HG03103 (cell line): Measurements from ENCODE around the gene NCOA1.
A peak's percentile ranks its signal among the peaks of the same experiment; 100 is the strongest.
"Not testable (repeated sequence)": the region's sequence is repeated elsewhere in the genome, so short reads cannot be mapped to it uniquely, and the experiment has no call there.

Experiments used
- ATAC-seq: cut with Tn5 transposase; IDR thresholded peaks from one replicate; pipeline ENCODE4 v1.9.1; 2021; ENCODE audit warnings: low read depth; ENCODE audit not compliant: unreplicated experiment

NCOA1 gene

DNA sequence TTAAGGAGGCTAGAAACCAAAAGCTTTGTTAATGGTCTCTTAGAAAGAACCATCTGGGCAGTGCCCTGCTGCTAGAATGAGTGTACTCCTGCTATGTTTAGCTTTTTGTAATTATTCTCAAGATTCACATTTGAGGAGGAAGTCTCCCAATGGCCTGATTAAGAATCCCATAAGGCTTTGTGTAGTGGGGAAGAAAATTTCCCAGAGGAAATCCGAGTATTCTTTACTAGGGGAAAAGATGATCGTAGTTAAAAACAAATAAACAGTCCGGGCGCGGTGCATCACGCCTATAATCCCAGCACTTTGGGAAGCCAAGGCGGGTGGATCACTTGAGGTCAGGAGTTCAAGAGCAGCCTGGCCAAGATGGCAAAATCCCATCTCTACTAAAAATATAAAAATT is 184.3 kb downstream of the NCOA1 start:
- no peak for ATAC-seq

DNA sequence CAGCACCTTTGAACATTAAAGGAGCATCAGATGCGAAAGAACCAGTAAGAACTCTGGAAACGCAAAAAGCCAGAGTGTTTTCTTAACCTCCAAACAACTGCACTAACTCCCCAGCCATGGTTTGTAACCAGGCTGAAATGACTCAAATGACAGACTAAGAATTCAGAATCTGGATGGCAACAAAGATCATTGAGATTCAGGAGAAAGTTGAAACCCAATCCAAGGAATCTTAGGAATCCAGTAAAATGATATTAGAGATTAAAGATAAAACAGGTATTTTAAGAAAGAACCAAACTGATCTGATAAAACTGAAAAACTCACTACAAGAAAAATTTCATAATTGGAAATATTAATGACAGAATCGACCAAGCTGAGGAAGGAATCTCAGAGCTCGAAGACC is 185.4 kb downstream of the NCOA1 start:
- no peak for ATAC-seq

DNA sequence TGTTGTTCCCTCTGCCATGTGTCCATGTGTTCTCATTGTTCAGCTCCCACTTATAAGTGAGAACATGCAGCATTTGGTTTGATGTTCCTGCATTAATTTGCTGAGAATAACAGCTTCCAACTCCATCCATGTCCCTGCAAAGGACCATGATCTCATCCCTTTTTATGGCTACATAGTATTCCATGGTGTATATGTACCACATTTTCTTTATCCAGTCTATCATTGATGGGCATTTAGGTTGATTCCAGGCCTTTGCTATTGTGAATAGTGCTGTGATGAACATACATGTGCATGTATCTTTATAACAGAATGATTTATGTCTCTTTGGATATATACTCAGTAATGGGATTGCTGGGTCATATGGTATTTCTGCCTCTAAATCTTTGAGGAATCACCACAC is 187.0 kb downstream of the NCOA1 start:
- not testable (repeated sequence) for ATAC-seq

DNA sequence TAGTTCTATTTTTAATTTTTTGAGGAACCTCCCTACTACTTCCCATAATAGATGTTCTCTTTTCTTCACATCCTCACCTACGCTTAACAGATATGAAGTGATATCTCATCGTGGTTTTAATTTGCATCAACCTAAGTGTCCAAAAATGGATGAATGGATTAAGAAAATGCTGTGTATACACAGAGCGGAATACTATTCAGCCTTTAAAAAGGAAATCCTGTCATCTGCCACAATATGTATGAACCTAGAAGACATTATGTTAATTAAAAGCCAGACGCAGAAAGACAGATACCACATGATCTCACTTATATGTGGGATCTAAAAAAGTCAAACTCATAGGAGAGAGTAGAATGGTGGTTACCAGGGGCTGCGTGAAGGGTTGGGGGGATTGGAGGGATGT is 189.1 kb downstream of the NCOA1 start:
- no peak for ATAC-seq

DNA sequence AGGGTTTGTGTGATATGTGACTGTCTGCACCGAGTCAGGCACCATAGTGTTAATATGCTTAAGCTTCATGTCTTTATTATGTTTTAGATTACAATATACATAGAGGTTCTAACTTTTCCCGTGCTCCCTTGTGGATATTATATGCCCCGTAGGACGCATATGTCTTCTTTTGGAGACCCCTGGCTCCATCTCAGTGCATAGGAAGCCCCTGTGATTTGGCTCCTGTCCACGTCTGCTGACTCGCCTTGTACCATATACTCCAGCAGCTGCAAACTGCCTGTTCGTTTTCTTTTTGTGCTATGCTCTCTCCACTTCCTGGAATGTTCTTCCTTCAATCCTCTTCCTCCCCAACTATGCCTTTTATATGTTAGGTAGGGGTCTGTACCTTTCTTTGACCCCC is 191.2 kb downstream of the NCOA1 start:
- no peak for ATAC-seq

DNA sequence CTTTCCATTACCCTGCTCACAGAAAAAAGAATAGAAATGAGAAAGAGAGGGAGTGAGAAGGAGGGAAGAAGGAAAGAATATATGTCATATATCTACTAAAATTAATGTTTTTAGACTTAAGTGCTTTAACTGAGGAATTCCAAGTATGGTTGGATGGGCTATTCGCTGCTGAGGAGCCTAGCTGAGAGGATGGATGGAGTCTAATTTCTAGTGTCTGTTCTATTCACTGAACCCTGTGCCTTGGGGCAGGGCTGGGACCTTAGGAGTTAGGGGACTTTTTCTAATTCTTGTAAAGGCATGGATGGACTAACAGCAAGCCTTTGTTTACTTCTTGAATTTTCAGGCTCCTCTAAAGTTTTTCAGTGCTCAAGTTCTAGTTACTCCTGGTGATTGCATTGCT is 192.4 kb downstream of the NCOA1 start:
- no peak for ATAC-seq

DNA sequence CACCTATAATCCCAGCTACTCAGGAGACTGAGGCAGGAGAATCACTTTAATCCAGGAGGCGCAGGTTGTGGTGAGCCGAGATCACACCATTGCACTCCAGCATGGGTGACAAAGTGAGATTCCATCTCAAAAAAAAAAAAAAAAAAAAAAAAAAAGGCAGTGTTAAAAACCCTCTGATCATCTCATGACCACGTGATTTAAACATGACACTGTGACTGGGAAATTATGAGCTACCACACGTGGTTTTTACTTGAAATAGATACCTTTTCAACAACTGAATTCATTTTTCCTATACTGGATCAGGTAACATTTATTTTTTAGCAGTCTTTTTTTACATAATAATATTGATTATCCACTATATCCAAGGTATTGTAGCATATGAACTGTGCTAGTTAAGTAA is 199.5 kb downstream of the NCOA1 start:
- ATAC-seq = no peak

DNA sequence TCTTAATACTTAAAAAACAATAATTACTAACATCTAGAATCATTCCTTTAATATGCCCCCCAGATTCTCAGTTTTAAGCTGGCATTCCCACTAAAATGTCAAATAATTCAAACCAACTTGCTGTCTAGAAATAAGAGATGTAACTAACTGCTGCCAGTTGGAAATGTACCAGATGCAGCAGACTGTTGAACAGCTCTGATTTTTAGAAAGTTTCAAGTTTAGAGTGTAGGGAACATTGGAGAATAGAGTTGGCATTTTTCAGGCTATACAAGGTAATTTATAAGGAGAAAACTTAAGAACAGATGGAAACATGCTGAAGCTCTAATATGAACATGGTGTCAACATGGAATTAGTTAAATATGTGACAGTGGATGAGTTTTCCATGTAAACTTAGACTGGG is 200.8 kb downstream of the NCOA1 start:
- no peak for ATAC-seq

DNA sequence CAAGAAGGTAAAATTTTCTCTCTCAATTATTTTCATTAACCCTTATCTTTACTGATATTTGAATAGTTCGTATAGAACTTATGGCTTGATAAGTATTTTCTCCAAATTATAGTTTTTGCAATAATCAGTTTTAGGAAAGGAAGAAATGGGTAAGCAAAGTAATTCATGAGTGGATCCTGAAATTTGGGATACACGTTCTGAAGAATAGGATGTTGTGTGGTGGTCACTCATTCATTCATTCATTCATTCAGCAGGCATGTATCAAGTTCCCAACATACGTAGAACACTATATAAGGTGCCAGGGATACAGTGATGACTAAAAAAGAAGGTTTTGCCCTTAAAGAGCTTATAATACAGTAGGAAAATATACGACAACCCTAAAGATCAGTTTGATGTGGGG is 206.7 kb downstream of the NCOA1 start:
- no peak for ATAC-seq

DNA sequence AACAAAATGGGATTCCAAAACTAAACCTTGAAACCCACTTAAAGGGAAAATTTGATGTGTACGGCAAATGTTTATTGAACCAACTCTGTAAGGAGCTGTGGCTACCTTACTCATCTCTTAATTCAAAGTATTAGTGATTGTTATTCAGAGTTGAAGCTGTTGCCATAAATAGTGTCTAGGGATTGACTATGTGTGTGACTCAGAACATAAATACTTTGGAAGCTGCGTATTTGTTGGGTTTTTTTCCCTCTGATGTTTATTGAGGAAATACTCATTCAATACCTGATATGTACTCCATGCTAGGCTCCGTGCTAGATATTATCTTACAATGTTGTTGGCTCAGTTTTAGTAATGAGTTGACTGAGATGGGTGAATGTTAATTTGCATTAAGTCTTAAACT is 211.7 kb downstream of the NCOA1 start:
- no peak for ATAC-seq

DNA sequence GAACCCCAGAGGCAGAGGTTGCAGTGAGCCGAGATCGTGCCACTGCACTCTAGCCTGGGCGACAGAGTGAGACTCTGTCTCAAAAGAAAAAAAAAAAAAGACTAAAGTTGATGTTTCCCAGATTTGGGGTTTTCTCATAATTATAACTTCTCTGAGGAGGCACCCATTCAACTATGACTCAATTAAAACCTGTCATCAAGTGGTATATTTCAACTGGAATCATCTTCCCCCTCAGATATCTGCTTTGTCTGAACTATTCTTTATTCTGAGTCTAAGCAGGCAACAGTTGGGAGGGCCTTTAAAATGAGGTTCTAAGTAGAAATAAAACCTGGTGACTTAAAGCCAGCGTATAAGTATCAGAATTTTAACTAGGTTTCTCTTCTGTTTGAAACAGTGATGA is 213.6 kb downstream of the NCOA1 start:
- no peak for ATAC-seq

DNA sequence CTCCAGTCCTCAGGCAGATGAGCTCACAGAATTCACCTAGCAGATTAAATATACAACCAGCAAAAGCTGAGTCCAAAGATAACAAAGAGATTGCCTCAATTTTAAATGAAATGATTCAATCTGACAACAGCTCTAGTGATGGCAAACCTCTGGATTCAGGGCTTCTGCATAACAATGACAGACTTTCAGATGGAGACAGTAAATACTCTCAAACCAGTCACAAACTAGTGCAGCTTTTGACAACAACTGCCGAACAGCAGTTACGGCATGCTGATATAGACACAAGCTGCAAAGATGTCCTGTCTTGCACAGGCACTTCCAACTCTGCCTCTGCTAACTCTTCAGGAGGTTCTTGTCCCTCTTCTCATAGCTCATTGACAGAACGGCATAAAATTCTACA is 216.1 kb downstream of the NCOA1 start:
- ATAC-seq = no peak

DNA sequence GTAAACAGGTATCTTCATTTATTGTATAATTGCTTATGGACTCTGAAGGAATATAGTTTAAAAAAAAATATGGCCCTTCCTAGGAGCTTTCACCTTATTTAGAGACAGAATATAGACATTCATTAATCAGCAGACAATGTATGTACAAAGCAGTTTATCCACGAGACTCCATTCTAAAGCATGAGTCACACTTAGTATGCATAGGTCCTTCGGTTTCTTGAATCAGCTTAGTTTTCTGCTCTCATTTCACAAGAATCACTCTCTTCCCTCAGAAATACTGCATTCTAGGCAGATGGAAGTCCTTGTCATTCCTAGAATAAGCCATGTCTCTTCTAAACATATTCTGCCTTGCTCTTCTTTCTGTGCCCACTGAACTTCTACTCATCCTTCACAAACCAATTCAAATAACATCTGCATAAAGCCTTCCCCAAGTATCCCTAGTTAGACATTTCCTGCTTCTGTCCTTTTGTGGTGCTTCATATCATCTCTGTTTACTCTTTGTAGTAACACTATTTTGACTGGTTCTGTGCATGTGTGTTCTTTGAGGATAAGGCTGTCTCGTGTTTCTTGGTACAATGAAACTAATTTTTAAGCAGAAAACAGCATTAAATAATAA is 217.6 kb downstream of the NCOA1 start:
- ATAC-seq = no peak

DNA sequence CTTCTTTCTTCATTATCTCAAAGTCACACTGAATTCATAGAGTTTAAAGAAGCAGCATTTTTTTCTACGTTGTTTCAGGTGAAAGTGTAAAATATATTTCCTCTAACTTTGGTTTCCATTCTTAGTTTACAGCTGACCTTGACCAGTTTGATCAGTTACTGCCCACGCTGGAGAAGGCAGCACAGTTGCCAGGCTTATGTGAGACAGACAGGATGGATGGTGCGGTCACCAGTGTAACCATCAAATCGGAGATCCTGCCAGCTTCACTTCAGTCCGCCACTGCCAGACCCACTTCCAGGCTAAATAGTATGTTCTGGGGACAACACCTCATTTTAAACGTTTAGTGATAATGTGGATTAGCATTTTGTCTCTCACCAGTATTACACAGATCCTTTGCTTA is 219.8 kb downstream of the NCOA1 start:
- no peak for ATAC-seq

DNA sequence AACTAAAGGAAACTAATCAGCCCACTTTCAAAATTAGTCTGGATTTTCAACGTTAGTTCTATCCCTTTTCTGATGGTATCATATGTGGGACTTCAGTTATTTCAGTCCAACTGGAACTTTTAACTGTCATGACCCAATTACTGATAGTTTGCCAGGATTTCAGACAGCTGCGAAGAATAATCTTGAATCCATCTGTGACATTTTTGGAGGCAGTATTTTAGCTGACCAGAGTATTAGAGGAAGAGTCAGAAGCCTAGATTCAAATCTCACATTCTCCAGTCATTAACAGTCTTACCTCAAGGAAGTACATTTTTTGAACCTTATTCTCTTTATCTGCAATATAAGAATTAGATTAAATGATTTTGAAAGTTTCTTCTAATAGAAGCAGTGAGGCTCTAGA is 220.8 kb downstream of the NCOA1 start:
- ATAC-seq = no peak

DNA sequence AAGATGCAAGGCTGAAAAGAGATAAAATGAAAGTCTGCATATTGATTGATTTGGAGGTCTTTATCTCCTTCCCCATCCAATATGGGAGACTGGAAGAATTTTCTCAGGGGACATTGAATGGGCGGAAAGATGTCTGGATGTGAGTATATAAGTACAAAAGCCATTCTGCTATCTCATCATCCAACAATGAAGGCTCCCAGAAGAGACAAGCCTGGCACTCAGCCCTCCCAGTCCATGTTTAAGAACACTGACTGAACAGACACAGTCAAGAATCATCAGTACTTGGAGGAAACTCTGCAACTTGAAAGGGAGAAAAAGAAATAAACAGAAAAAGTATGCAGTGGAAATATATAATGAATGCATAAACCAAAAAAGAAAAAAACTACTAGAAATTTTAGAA is 221.2 kb downstream of the NCOA1 start:
- ATAC-seq = no peak

DNA sequence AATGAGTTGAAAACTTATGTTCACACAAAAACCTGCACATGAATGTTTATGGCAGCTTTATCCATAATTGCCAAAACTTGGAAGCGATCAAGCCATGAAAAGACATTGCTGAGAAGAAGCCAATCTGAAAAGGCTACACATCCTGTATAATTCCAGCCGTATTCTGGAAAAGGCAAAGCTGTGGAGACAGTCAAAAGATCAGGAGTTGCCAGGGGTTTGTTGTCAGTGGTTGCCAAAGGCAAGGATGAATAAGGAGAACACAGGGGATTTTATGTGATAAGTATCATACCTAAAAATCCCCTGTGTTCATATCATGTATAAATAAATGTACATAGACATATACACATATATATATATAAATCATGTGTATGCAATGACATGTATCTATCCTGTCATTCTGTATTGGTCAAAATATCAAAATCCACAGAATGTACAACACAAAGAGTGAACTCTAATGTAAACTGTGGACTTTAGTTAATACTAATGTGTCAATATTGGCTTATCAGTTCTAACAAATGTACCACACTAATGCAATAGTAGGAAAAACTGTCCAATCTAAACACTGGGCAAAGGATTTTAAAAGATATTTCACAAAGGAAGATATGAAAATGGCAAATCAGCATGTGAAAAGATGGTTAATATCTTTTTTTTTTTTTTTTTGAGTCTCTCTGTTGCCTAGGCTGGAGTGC is 226.4 kb downstream of the NCOA1 start:
- no peak for ATAC-seq

DNA sequence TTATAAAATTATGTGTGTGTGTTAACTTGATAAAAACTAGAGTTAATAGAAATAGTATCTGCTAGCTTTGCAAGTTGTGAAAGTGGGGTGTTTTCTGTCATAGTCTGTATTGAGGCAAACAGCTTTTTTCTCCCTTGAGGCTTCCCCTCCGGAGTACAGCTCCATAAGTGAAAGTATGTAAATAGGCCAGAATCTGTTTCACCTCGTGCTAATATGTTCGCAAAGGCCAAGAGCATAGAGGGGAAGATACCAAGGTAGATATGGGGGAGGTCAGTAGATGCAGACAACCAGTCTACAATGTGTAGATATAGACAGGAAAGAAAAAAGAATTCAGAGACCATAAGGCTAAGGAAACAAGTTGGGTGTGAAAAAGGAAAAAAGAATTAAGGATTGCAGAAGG is 229.3 kb downstream of the NCOA1 start:
- peak; percentile 56 for ATAC-seq

DNA sequence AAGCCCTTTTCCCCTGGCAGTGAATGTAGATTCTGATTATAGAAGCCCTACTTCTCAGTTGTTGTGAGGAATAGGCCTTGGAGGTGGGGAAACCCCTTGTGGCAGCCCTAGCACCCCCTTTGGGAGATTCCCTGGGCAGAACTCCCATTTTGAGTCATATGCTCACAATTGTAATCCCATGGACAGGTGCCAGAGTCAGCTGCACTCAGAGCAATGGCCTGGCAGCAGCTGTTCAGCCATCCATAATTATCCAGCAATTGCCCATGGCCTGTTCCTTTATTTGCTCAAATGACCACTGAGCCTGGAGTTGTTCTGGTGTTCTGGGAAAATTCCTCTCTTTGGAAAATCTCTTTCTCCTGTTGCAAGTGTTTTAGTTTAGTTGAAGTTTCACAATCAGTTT is 230.4 kb downstream of the NCOA1 start:
- no peak for ATAC-seq

DNA sequence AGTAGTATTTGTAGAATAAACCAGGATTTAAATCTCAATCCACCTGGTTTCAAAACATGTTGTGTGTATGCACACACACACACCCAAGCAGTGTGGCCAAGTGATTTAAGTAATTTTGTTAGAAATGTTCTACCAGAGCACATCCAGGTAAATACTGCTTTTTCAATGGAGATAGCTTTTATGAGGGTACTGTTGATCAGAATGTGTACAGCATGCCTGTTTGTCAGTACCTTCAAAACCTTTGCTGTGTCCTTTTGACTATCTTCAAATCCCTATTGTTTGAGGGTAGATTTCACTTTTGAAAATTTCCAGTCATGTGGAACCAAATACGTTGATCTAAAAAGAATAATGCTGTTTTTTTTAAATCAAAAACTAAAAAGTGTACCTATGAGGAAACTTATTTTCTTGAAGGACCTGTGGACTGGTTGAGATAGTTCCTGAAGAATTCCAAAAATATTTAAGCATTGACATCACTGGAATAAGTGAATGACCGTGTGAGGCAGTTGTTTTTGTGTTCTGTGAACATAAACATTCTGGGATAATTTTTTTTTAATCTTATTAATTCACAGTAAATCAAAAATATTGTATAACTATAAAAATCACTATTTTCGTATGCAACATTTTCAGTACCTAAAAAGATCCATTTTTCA is 231.2 kb downstream of the NCOA1 start:
- no peak for ATAC-seq

DNA sequence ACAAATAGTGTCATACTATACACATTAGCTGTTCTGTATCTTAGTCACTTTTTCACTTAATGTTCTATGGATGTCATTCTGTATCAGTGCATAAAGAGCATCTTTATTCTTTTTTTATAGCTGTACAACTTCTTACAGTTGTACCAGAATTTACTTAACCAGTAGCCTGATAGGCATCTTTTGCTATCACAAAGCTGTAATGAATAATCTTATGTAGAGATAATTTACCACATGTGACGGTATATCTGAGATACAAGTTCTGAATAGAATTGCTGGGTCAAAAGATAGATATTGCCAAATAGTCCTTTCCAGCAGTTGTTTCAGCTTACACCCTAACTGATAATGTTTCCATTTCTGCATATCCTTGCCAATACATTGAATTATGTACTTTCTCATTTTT is 232.1 kb downstream of the NCOA1 start:
- no peak for ATAC-seq

DNA sequence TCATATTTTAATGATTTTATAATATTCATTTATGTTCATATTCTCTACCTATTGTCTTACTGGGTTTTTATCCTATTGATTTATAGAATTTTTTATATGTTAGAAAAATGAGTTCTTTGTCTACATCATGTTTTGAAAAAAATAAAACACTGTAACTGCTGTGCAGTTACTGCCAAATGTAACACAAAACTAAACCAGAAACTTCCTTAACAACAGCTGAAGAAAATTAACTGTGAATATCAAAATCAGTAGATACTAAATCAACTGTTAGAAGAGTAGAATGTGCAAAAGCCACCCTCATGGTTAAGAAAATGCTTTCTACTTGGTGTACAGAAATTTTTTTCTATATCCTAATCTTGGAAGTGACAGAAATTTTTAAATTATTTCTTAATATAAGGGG is 232.6 kb downstream of the NCOA1 start:
- ATAC-seq = no peak
